Measurements from ENCODE around the gene ANKH. TPM values are rescaled to one million over a fixed set of nuclear protein-coding genes. Genes with fewer than 3 reads are reported as not detected.

The ANKH gene
- total and polyA plus RNA-seq, 10 of the 15 experiments (the other 5 are each of a cell fraction or from before 2014, with no cell fraction given) = 2.1 to 43.9 (median 14.4) TPM

DNA sequence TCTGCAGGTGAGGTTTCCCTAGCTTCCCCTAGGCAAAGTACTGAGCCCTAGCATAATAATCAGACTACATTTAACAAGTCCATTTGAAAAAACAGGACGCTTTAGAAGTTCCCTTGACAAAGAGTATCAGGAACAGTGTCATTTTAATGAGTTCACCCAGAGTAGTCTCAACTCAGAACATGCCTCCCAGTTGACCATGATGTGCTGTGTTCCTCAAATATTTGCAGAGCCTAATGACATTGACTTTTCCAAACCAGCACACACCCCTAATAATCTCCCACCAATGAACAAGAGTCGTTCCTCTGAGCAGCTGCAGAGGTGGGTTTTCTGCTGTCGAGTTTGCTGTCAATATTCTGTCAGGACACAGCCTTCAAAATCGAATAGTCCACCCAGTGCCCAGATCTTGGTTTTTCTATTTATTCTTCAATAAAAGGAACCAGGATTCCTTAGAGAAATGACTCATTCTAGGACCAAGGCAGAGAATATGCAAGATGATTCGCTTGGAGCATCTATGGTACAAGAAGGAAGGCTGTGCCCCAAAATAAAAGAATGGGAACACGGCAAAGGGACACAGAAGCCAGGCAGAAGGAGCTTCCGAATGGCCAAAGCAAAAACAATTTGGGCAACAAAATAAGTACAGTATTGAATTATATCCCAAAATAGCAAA lies 149.5 kb downstream of the ANKH start:
- in situ Hi-C loops (cut with MboI) (loop anchor here (5.0 to 25.0 kb wide), 2 partner anchors 280 to 1740 kb away; partner anchors contain the start of gene ZNF622), intact Hi-C loops (cut with micrococcal nuclease; ENCODE audit: unreplicated experiment) (no loop called here)
- DNase-seq (ENCODE audit: low read depth, low spot score) = no peak
- no peaks in the 10 kb centered on the region for H3K36me3 ChIP-seq (ENCODE audit: control insufficient read depth in 2 of 2, insufficient read depth in 2 of 2, low read length in 1 of 2)
- H4K20me1 ChIP-seq (ENCODE audit: control insufficient read depth, insufficient read depth) = no peaks in the 10 kb centered on the region
- RAD21 ChIA-PET (ENCODE audit: unreplicated experiment) = interaction anchor here (0.7 kb wide), 1 partner anchor 24 kb away, joined by 3 read pairs; no protein-coding TSS in a partner anchor
- POLR2A ChIA-PET = interaction anchor here (0.6 kb wide), 1 partner anchor 122 kb away, joined by 11 read pairs; no protein-coding TSS in a partner anchor
- no peak overlapping the region for H3K27ac ChIP-seq (ENCODE audit: control insufficient read depth, insufficient read depth)
- no peak overlapping the region for H2AFZ ChIP-seq (ENCODE audit: control insufficient read depth, low read depth, low read length)
- no peak overlapping the region for H3K4me2 ChIP-seq (ENCODE audit: control insufficient read depth, insufficient read depth)
- H3K9me3 ChIP-seq (replicated peaks; ENCODE audit: control insufficient read depth, insufficient read depth, low read length) = no peaks in the 10 kb centered on the region
- H3K79me2 ChIP-seq (ENCODE audit: control insufficient read depth, insufficient read depth, low read length) = no peaks in the 10 kb centered on the region
- TF ChIP-seq SUZ12 (IDR thresholded peaks at IDR 0.05; ENCODE audit: unreplicated experiment) (no peak), NFYA (IDR thresholded peaks at IDR 0.05; ENCODE audit: borderline replicate concordance, low read depth, low read length) (no peak), SMARCA5 (IDR thresholded peaks at IDR 0.05) (no peak), BACH1 (IDR thresholded peaks at IDR 0.05; ENCODE audit: borderline replicate concordance) (no peak), CEBPZ (IDR thresholded peaks at IDR 0.05; ENCODE audit: low read depth, low read length) (no peak), HDGF (IDR thresholded peaks at IDR 0.05) (no peak), STAT3 (IDR thresholded peaks at IDR 0.05; ENCODE audit: low read depth, low read length) (no peak), YBX1 (IDR thresholded peaks at IDR 0.05) (no peak), SRF (IDR thresholded peaks at IDR 0.05; ENCODE audit: low read depth in 2 of 2, low read length in 2 of 2) (no peak), BCL3 (IDR thresholded peaks at IDR 0.05; ENCODE audit: borderline replicate concordance, insufficient read depth, low read depth, low read length, poor library complexity, severe bottlenecking) (no peak)
- WGBS (ENCODE audit: insufficient coverage, insufficient replicate concordance, low lambda C conversion rate, missing lambda C conversion rate) = 96% methylated on average over 7 of the region's 7 CpGs
- no peak for ATAC-seq
- CTCF ChIA-PET = interaction anchor here (0.6 to 12.1 kb wide), 2 partner anchors 281 to 287 kb away, joined by 3 to 213 read pairs; no protein-coding TSS in a partner anchor
- BruUV-seq (replicated peaks) = no TSS peak
- H3K4me1 ChIP-seq (ENCODE audit: control insufficient read depth, insufficient read depth, low read length) = no peaks in the 10 kb centered on the region
- H3K4me3 ChIP-seq = no peak overlapping the region
- SMC1A ChIA-PET (ENCODE audit: uncharacterized antibody, unreplicated experiment) = interaction anchor here (1.5 kb wide), 1 partner anchor 38 kb away, joined by 4 read pairs; no protein-coding TSS in a partner anchor
- FAIRE-seq = no peak
- no peaks in the 10 kb centered on the region for H3K27me3 ChIP-seq (replicated peaks in 1 of 2; ENCODE audit: control insufficient read depth in 2 of 2, insufficient read depth in 2 of 2, low read length in 1 of 2)
- no peak overlapping the region for H3K9ac ChIP-seq (ENCODE audit: control insufficient read depth, insufficient read depth, low read length)

Data from GM12878 (cell line).